Measurements from ENCODE around the gene FOXQ1. TPM values are rescaled to one million over a fixed set of nuclear protein-coding genes. Genes with fewer than 3 reads are reported as not detected.

FOXQ1 gene
- total RNA-seq, 1 donor from 2014 or later, result not detected

- DNase-seq (ENCODE audit: low read depth, low spot score), result no peak
Observed at GRCh38 chr6:1290086-1290485, 21.8 kb upstream of the FOXQ1 start.

DNA sequence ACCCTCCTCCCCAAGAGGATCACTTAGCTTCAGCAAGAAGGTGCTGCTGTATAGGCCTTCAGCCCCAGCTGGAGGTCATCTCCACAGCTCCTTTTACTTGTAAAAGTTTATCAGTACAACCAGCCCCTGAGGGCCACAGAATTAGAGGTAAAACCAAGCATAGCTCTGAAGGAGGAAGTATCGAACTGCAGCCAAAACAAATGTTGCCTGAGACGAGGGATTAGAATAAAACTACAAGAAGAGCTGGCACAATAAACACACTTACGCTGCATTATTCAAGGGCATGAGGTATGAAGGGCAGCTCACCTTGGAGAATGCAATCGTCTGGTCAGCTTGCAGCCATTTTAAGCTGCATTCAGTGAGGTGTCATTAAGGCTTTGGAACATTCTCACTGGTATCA is 21.1 kb upstream of the FOXQ1 start:
- no peak for DNase-seq (ENCODE audit: low read depth, low spot score)

GRCh38 chr6:1291381-1291780 is 20.5 kb upstream of the FOXQ1 start:
- no peak for DNase-seq (ENCODE audit: low read depth, low spot score)

GRCh38 chr6:1295420-1295819 is 16.5 kb upstream of the FOXQ1 start:
- DNase-seq (ENCODE audit: low read depth, low spot score), result no peak

- no peak for DNase-seq (ENCODE audit: low read depth, low spot score)
Observed at GRCh38 chr6:1296079-1296478, 15.8 kb upstream of the FOXQ1 start.

GRCh38 chr6:1296542-1296941 is 15.4 kb upstream of the FOXQ1 start:
- DNase-seq (ENCODE audit: low read depth, low spot score), result no peak

DNA sequence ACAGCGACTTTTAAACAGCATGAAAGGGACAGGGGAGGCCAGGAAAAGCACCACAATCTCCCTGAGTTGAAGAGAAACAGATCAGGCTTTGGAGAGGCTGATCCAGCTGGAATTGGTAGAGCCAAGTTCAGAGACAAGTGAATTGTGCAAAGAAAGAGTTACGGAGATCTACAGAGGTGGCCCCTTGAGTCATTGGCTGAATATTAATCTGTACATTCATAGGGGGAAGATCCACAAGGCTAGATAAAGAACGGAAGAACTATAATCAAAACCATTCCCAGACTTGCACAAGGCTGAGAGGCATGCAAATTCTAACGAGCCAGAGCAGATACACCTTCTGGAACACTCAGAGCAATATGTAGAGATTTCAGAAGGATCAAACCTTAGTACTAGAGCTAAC is 14.2 kb upstream of the FOXQ1 start:
- no peak for DNase-seq (ENCODE audit: low read depth, low spot score)

DNA sequence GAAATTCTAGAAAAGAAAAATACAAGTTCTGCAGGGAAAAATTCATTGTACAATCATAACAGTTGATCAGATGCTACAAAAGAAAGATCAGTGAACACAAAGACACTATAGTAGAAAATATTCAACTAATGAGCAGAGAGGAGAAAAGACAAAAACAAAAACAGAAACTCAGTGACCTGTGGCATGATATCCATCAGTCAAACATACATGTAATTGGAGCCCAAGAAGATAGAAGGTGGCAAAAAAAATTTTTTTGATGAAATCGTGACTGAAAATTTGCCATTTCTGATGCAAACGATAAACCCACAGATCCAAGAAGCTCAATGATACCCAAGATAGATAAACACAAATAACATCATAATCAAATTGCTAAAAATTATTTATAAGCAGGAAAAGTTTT is 13.1 kb upstream of the FOXQ1 start:
- DNase-seq (ENCODE audit: low read depth, low spot score), result no peak

DNA sequence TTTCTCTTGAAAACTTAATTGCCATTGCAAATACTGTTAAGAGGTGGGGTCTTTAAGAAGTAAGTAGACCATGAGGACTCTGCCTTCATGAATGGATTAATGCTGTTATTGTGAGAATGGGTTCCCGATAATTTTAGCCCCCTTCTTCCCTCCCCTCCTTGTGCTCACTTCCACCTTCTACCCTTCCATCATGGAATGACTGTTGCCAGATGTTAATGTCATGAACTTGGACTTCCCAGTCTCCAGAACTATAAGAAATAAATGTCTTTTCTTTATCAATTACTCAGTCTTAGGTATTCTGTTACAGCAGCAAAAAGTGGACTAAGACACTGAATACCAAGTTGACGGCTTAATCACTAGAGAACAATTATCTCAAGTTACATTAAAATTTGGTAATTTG is 5.8 kb upstream of the FOXQ1 start:
- DNase-seq (ENCODE audit: low read depth, low spot score), result no peak

GRCh38 chr6:1309366-1309765 is 2.5 kb upstream of the FOXQ1 start:
- no peak for DNase-seq (ENCODE audit: low read depth, low spot score)

- no peak for DNase-seq (ENCODE audit: low read depth, low spot score)
Observed at GRCh38 chr6:1310628-1311399, 1.1 kb upstream of the FOXQ1 start.

DNA sequence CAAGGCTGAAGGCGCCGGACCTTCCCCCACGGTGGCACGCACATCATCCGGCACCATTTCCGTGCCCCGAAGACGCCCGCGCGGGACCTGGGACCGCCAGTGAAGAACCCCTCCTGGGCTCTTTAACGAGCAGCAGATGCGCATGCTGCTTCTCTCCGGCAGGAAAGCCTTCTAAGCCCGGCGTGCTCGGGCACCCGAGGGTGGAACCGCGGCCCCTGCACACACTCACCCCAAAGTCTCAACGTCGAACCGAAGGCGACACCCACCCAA is 240 bp downstream of the FOXQ1 start:
- DNase-seq (ENCODE audit: low read depth, low spot score), result no peak

DNA sequence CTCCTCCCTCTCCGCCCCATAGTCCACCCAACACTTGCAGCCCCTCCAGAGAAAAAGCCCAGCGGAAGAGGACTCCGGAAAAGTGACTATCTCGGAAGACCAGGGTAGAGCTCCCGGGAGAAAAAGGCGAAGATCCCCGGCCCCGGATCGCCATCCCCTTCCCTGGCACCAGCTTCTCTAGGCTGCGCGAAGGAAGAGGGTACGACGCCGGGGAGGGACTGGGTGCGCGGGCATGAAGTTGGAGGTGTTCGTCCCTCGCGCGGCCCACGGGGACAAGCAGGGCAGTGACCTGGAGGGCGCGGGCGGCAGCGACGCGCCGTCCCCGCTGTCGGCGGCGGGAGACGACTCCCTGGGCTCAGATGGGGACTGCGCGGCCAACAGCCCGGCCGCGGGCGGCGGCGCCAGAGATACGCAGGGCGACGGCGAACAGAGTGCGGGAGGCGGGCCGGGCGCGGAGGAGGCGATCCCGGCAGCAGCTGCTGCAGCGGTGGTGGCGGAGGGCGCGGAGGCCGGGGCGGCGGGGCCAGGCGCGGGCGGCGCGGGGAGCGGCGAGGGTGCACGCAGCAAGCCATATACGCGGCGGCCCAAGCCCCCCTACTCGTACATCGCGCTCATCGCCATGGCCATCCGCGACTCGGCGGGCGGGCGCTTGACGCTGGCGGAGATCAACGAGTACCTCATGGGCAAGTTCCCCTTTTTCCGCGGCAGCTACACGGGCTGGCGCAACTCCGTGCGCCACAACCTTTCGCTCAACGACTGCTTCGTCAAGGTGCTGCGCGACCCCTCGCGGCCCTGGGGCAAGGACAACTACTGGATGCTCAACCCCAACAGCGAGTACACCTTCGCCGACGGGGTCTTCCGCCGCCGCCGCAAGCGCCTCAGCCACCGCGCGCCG is 822 bp downstream of the FOXQ1 start:
- DNase-seq (ENCODE audit: low read depth, low spot score), result no peak

GRCh38 chr6:1313384-1313766 is 1.5 kb downstream of the FOXQ1 start:
- no peak for DNase-seq (ENCODE audit: low read depth, low spot score)

DNA sequence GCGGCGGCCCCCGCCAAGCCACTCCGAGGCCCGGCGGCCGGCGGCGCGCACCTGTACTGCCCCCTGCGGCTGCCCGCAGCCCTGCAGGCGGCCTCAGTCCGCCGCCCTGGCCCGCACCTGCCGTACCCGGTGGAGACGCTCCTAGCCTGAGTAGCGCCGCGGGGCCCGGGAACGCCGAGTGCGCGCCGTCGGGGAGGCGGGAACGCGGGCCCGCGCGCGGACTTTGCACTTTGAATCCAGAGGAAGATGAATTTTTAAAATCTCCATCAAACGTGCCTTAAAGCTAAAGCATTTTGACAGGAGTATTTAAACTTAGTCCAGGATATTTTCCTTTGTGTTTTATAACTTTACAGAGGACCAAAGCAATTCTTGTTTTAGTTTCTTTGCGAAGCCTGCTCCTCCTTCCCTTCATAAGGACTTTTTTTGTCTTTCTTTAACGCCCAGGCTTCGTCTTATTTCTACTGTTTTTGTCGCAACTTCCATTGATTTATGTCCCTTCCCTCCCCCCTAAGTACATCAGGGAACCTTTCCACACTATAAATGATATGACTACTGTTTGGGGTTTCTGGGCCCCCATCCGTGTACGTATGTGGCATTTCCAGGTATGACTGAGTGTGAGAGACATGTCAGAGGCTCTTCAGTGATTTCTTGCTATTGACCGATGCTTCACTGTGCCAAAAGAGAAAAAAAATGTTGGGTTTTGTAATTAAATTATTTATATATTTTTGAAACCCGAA is 2.0 kb downstream of the FOXQ1 start:
- DNase-seq (ENCODE audit: low read depth, low spot score), result no peak

- DNase-seq (ENCODE audit: low read depth, low spot score), result no peak
Observed at GRCh38 chr6:1314617-1315016, 2.7 kb downstream of the FOXQ1 start.

GRCh38 chr6:1315201-1315559 is 3.3 kb downstream of the FOXQ1 start:
- no peak for DNase-seq (ENCODE audit: low read depth, low spot score)

DNA sequence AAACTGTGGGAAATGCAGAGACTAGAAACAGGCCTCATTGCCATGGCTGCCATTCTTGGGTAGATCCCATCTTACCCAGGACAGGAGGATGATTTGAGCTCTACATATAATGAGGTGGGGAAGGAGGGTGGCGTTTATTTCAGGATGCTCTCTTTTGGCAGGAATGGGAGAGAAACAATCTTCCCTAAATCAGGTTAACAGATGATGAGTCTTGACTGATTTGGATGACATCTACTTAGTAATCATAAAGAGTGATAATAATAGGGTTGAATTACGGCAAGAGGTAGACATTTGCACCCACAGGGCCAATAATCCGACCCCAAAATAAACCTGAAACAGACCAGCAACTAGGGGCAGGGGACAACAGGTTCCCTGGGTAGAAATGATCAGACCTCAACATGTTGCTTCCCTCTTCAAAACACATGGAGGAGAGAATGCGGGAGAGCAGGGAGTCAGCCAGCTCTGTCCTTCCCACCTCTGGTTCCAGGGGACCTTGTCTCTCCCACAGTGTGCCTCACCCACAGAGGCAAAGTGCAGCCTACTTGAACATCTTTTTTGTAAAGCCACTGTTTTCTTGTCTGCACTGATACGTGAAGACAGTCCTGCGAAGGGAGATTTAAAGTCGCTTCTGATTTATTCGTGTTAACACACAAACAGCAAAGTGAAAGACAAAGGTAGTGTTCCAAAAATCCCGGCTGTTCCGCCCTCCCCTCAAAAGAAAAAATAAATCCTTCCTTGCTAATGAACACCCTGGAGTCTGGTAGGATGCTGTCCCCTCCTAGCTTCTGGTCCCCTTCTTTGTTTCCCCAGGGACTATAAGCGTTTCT is 3.9 kb downstream of the FOXQ1 start:
- DNase-seq (ENCODE audit: low read depth, low spot score), result no peak

DNA sequence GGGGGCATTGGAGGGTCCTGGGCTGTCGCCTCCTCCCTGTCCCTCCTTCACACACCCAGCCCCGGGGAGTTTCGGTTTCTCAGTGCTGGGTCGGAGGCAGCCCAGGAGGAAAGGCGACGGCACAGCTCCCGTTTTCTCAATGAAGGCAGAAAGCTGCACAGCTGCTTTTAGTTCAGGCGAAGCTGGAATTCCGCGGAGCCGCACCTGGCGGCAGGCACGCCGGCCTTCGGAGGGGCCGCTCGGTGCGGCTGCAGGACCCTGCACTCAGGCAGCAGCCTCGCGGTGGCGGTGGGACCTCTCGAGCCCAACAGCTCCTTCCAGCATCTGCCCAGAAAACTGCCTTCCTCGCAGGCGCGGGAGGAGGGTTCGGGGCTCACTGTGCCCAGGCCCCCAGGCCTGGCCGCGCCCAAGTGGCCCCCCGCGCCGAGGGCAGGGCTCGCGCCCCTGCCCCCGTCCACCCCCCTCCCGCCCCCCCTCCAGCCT is 4.6 kb downstream of the FOXQ1 start:
- DNase-seq (ENCODE audit: low read depth, low spot score), result no peak

DNA sequence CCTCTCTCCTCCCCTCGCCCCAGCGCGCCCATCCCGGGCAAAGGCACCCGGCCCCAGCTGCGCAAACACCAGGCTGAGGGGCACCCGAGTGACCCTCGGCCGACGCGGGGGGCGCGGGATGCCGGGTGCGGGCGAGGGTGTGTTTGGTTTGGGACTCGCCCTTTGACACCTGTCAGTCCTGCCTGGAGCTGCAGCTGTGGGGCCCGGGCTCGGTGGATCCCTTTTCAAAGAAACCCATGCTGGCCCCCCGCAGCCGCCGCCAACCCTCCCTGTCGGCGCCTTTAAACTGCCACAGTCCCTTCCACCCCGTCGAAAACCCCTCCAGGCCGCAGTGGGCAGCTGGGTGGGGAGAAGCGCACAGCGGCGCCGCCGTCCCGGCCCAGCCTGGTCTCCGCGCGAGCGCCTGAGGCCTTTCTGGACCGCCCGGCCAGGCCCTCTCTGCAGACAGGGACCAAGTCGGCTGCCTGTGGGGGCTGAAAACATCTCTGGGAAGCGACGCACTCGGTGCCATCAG is 5.5 kb downstream of the FOXQ1 start:
- DNase-seq (ENCODE audit: low read depth, low spot score), result no peak

DNA sequence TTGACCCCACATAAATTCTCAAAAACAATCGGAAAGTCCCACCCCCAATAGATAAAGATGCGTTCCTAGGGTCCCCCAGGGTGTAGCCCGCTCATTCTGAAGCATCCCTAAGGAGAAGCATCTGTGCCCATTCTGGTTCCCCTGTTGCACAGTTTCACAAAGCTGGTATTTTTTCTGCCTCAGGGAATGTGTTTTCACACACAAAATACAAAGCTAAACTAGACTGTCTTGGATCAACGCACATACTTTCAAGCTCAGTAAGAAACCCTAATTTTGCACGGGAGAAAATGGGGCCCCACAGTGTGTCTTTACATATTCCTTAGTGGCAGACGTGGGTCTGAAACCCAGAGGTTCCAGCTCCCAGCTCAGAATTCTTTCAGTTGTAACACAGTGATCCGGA is 6.1 kb downstream of the FOXQ1 start:
- no peak for DNase-seq (ENCODE audit: low read depth, low spot score)

Data from pulmonary artery endothelial cell (primary cell).